ENCODE measurements around the gene MAPT. TPM values are rescaled to one million over a fixed set of nuclear protein-coding genes. Genes with fewer than 3 reads are reported as not detected.

MAPT gene
- polyA plus RNA-seq, 1 experiment = 0.16 TPM

DNA sequence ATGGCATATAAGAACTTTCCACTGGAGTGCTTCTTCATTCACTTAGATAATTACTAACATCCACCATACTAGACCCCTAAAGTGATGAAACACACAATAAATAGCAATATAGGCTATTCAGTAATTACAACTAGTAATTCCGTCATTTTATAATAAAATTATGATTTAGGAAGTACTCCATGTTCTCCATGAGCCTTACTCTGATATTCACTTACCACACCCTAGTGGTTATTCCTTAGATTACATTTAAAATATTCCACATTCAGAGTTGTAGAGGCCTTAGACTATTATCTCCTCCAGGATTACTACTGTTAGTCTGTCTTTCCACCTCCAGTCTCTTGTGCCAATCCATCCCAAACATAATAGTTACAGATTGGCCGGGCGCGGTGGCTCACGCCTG, 167.1 kb downstream of the MAPT start:
- no peak overlapping the region for H3K4me3 ChIP-seq (ENCODE audit: low read depth, low read length)
- CTCF ChIA-PET = interaction anchor here (0.9 to 2.4 kb wide), 4 partner anchors 10 to 60 kb away, joined by 3 to 7 read pairs (median 6); no protein-coding TSS in a partner anchor
- DNase-seq (ENCODE audit: low read depth) = no peak
- no peaks in the 10 kb centered on the region for H3K27me3 ChIP-seq (ENCODE audit: control insufficient read depth, insufficient read depth, low read length)
- TF ChIP-seq, protein P1, sequence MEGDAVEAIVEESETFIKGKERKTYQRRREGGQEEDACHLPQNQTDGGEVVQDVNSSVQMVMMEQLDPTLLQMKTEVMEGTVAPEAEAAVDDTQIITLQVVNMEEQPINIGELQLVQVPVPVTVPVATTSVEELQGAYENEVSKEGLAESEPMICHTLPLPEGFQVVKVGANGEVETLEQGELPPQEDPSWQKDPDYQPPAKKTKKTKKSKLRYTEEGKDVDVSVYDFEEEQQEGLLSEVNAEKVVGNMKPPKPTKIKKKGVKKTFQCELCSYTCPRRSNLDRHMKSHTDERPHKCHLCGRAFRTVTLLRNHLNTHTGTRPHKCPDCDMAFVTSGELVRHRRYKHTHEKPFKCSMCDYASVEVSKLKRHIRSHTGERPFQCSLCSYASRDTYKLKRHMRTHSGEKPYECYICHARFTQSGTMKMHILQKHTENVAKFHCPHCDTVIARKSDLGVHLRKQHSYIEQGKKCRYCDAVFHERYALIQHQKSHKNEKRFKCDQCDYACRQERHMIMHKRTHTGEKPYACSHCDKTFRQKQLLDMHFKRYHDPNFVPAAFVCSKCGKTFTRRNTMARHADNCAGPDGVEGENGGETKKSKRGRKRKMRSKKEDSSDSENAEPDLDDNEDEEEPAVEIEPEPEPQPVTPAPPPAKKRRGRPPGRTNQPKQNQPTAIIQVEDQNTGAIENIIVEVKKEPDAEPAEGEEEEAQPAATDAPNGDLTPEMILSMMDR (IDR thresholded peaks at IDR 0.05; ENCODE audit: insufficient read depth, low read depth, low read length) = 0 out of 2 replicates have a peak, but pooled peaks have one; percentile 21
- peaks cover 8% of the 10 kb centered on the region for H3K36me3 ChIP-seq (ENCODE audit: control insufficient read depth, insufficient read depth, low read length)
- POLR2A ChIA-PET = no interaction called here

DNA sequence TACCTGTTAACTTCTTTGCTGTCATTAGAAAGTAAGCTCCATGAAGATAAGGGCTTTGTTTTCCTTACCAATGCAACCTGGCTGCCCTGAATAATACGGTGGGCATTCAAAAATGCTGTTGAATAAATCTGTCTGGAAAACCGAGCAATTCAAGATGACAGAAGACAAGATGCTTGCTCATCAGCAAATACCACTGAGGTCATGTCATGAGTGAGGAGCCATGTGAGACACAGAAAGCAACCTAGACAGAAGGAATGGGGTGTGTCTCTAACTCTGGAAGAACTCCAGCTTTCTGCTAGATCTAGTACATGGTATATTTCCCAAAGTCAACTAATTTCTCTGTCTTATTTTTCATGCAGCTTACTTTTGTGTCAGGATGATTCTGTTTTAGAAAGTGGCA, 168.9 kb downstream of the MAPT start:
- CTCF ChIA-PET = interaction anchor here (1.3 to 2.4 kb wide), 3 partner anchors 8 to 130 kb away, joined by 3 to 7 read pairs (median 6); partner anchors contain the start of gene KANSL1
- POLR2A ChIA-PET = interaction anchor here (0.7 kb wide), 1 partner anchor 20 kb away, joined by 3 read pairs; no protein-coding TSS in a partner anchor
- Histone ChIP-seq H3K4me3 (ENCODE audit: low read depth, low read length) (no peak overlapping the region), H3K27me3 (ENCODE audit: control insufficient read depth, insufficient read depth, low read length) (no peaks in the 10 kb centered on the region), H3K36me3 (ENCODE audit: control insufficient read depth, insufficient read depth, low read length) (peaks cover 9% of the 10 kb centered on the region)
- TF ChIP-seq, protein P1 (IDR thresholded peaks at IDR 0.05; ENCODE audit: insufficient read depth, low read depth, low read length) = no peak
- peak; percentile 50 for DNase-seq (ENCODE audit: low read depth)

DNA sequence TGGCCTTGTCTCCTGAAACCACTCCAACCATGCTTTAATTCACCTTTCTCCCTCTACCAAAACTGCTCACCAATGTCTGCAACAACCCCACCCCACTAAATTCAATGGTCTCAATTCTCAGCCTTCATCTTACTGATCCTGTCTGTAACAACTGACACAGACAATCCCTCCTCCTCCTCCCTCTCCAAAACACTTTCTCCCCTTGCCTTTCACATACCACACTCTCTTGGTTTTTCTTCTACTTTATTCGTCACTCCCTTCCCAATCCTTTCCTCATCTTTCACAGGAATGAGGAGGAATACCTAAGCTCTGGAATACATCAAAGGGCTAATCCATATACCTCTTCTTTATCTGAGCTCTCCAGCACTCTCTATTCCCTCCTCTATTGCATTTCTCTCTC, 170.1 kb downstream of the MAPT start:
- TF ChIP-seq, protein P1 (IDR thresholded peaks at IDR 0.05; ENCODE audit: insufficient read depth, low read depth, low read length) = no peak
- Histone ChIP-seq H3K36me3 (ENCODE audit: control insufficient read depth, insufficient read depth, low read length) (peaks cover 8% of the 10 kb centered on the region), H3K4me3 (ENCODE audit: low read depth, low read length) (no peak overlapping the region), H3K27me3 (ENCODE audit: control insufficient read depth, insufficient read depth, low read length) (no peaks in the 10 kb centered on the region)
- no peak for DNase-seq (ENCODE audit: low read depth)
- POLR2A ChIA-PET = no interaction called here
- CTCF ChIA-PET = no interaction called here

DNA sequence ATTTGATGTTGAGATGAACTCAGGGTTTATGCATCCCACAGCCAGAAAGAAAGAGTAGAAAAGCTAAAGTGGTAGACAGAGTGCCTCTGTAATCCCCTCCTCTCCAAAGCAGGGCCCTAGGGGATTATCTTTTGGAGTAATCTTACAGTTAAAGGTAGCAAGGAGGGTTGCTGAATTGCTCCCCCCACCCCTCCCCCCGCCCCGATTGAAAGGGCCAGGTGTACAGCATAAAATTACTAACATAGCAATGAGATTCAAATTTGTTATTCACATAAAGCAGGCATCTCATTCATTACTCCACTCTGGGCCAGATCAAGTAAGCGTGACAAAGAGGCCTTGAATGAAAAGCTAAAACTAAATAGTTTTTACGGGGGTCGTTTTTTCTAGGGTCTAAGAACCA, 177.4 kb downstream of the MAPT start:
- TF ChIP-seq, protein P1 (IDR thresholded peaks at IDR 0.05; ENCODE audit: insufficient read depth, low read depth, low read length) = no peak
- DNase-seq (ENCODE audit: low read depth) = no peak

DNA sequence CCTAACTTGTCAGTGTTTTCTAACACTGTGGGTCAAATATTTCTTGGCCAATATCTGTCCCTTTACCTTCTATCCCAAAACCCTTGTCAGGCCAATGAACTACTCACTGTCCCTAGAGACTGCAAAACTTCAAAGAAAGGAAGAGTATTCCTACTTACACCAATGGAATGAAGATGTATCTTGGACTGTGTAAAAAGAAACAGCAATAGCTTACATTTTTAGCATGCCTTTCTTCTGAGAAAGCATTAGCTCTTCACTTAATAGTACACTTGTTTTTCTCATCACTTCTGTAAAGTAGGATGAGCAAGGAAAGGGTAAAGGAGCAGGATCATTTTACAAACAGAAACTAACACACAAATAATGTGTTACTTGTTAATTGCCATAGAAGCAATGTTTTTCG, 178.6 kb downstream of the MAPT start:
- peak; percentile 49 for DNase-seq (ENCODE audit: low read depth)
- no peak overlapping the region for H3K4me3 ChIP-seq (ENCODE audit: low read depth, low read length)
- no peaks in the 10 kb centered on the region for H3K36me3 ChIP-seq (ENCODE audit: control insufficient read depth, insufficient read depth, low read length)
- ChIA-PET POLR2A (no interaction called here), CTCF (no interaction called here)
- TF ChIP-seq, protein P1 (IDR thresholded peaks at IDR 0.05; ENCODE audit: insufficient read depth, low read depth, low read length) = no peak
- H3K27me3 ChIP-seq (ENCODE audit: control insufficient read depth, insufficient read depth, low read length) = no peaks in the 10 kb centered on the region

More for the DNA sequence above, 177.4 kb downstream of the MAPT start:
- CTCF ChIA-PET = interaction anchor here (0.6 to 1.5 kb wide), 5 partner anchors 9 to 141 kb away, joined by 3 to 7 read pairs (median 4); no protein-coding TSS in a partner anchor
- Histone ChIP-seq H3K36me3 (ENCODE audit: control insufficient read depth, insufficient read depth, low read length) (no peaks in the 10 kb centered on the region), H3K4me3 (ENCODE audit: low read depth, low read length) (no peak overlapping the region), H3K27me3 (ENCODE audit: control insufficient read depth, insufficient read depth, low read length) (no peaks in the 10 kb centered on the region)
- POLR2A ChIA-PET = no interaction called here
